Measurements from ENCODE around the gene CBFA2T3. TPM values are rescaled to one million over a fixed set of nuclear protein-coding genes. Genes with fewer than 3 reads are reported as not detected.
A peak's percentile ranks its signal among the peaks of the same experiment; 100 is the strongest.
"Not testable (repeated sequence)": the region's sequence is repeated elsewhere in the genome, so short reads cannot be mapped to it uniquely, and the experiment has no call there.

CBFA2T3 gene
- total RNA-seq, 3 donors from 2014 or later, result 1.0 to 2.0 (median 1.3) TPM

DNA sequence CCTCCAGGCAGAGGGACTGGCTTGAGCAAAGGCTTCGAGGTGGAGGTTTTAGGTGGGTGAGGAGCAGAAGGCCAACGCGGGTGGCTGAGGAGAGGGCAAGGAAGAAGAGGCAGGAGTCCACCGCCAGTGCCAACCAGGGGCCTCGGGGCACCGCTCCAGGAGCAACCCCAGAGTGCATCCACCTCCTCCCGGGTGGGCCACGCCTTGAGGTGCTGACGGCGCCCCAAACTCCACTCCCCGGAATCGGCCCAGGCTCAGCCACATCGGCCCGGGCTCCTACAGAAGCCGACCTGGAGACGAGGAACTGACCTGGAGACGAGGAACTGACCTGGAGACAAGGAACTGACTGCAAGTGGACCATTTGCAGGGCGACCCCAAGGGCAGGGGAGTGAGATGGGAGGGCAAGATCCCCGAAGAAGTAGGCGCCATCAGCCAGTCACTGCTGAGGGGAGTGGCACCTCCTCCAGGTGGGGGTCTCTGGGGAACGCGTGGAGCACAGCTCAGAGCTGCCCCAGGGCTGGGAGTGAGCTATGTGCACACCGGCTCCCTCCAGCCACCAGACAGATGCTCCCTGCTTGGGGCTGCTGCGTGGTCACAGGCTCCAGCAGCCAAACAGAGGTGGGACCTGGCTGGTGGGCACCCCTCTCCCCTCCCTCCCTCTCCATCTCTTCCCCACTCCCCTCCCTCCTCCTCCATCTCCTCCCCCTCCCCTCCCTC, 29.2 kb upstream of the CBFA2T3 start:
- peaks cover 32% of the 10 kb centered on the region for H3K27me3 Mint-ChIP-seq (ENCODE audit: low read depth)
- H3K36me3 Mint-ChIP-seq (ENCODE audit: insufficient read depth), result no peaks in the 10 kb centered on the region
- no peak for DNase-seq
- no peak overlapping the region for H3K4me3 Mint-ChIP-seq
- peaks cover 4% of the 10 kb centered on the region for H3K4me1 Mint-ChIP-seq (ENCODE audit: low read depth)
- H3K9me3 Mint-ChIP-seq, result no peaks in the 10 kb centered on the region
- peak in 1 of 2 donors; percentile 18 for ATAC-seq

DNA sequence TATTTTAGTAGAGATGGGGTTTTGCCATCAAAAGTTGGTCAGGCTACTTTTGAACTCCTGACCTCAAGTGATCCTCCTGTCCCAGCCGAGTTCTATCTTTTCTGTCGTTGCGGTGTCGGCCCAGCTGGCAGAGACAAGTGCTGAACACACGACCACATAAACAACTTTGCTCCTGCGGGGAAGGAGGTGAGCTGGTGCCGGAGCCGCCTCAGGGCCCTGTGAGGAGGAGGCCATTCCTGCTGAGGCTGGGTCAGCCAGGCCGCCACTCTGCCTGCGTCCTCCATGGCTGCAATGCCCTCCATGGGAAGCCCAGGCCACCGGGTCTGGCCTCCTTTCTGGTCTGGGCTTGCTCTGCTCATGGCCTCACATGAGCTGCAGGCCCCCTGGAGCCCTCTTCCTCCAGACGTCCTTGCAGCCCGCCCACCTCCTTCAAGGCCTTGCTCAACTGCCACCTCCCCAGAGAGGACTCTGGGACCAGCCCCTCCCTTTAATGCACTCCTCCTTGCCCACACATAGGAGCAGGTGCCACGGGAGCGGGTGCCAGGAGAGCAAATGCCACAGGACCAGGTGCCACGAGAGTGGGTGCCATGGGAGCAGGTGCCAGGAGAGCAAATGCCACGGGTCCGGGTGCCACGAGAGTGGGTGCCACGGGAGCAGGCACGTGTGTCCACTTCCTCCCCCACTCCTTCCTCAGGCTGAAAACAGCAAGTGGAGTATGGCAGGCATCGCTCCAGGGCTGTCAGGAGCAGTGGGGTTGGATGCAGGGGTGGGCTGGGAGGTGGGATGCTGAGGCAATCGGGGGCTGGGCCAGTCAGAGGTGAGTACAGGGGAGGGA, 28.4 kb upstream of the CBFA2T3 start:
- Mint-ChIP-seq H3K36me3 (ENCODE audit: insufficient read depth) (no peaks in the 10 kb centered on the region), H3K27me3 (ENCODE audit: low read depth) (peaks cover 35% of the 10 kb centered on the region), H3K4me1 (ENCODE audit: low read depth) (peaks cover 4% of the 10 kb centered on the region), H3K9me3 (no peaks in the 10 kb centered on the region), H3K4me3 (no peak overlapping the region)
- DNase-seq, result no peak
- no peak for ATAC-seq

- no peaks in the 10 kb centered on the region for H3K36me3 Mint-ChIP-seq (ENCODE audit: insufficient read depth)
- H3K9me3 Mint-ChIP-seq, result no peaks in the 10 kb centered on the region
These were observed 27.3 kb upstream of the CBFA2T3 start for GRCh38 chr16:89004209-89004831.

DNA sequence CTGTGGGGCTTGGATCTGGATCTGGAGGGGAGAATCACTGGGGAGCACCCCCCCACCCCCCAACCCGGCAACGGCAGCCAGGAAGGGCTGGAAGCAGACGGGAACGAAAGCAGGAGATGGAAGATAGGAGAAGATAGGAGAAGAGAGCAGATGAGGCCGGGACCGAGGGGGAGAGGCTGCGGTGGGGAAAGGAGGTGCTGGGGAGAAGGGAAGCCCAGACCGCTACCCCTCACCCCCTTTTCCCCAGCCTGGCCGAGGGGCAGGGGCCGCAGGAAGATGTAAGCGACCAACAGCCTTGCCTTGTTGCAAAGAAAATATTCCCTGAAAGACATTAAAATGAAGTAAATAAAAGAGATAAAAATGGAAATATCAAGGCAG, 26.8 kb upstream of the CBFA2T3 start:
- H3K4me3 Mint-ChIP-seq, result no peak overlapping the region
- peaks cover 13% of the 10 kb centered on the region for H3K4me1 Mint-ChIP-seq (ENCODE audit: low read depth)
- H3K36me3 Mint-ChIP-seq (ENCODE audit: insufficient read depth), result no peaks in the 10 kb centered on the region
- peaks cover 37% of the 10 kb centered on the region for H3K27me3 Mint-ChIP-seq (ENCODE audit: low read depth)
- DNase-seq (no peak), ATAC-seq (no peak)
- H3K9me3 Mint-ChIP-seq, result no peaks in the 10 kb centered on the region

More at GRCh38 chr16:89004209-89004831, 27.3 kb upstream of the CBFA2T3 start:
- Mint-ChIP-seq H3K27me3 (ENCODE audit: low read depth) (peaks cover 34% of the 10 kb centered on the region), H3K4me1 (ENCODE audit: low read depth) (peaks cover 9% of the 10 kb centered on the region), H3K4me3 (no peak overlapping the region)
- ATAC-seq, result no peak
- DNase-seq, result no peak

GRCh38 chr16:89002851-89003830, 26.1 kb upstream of the CBFA2T3 start:
- no peak for ATAC-seq
- Mint-ChIP-seq H3K36me3 (ENCODE audit: insufficient read depth) (no peaks in the 10 kb centered on the region), H3K4me3 (no peak overlapping the region), H3K4me1 (ENCODE audit: low read depth) (peaks cover 13% of the 10 kb centered on the region), H3K27me3 (ENCODE audit: low read depth) (peaks cover 37% of the 10 kb centered on the region), H3K9me3 (no peaks in the 10 kb centered on the region)
- no peak for DNase-seq

DNA sequence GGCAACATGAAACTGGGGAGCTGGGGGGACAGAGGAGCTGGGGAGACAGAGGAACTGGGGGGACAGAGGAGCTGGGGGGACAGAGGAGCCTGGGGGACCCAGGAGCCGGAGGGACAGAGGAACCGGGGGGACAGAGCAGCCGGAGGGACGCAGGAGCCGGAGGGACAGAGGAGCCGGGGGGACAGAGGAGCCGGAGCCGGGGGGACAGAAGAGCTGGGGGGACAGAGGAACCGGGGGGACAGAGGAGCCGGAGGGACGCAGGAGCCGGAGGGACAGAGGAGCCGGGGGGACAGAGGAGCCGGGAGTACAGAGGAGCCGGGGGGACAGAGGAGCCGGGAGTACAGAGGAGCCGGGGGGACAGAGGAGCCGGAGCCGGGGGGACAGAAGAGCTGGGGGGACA, 25.1 kb upstream of the CBFA2T3 start:
- H3K9me3 Mint-ChIP-seq; H3K4me3 Mint-ChIP-seq; H3K36me3 Mint-ChIP-seq (ENCODE audit: insufficient read depth); ATAC-seq; DNase-seq: not testable (repeated sequence)
- peaks cover 13% of the 10 kb centered on the region for H3K4me1 Mint-ChIP-seq (ENCODE audit: low read depth)
- peaks cover 29% of the 10 kb centered on the region for H3K27me3 Mint-ChIP-seq (ENCODE audit: low read depth)

DNA sequence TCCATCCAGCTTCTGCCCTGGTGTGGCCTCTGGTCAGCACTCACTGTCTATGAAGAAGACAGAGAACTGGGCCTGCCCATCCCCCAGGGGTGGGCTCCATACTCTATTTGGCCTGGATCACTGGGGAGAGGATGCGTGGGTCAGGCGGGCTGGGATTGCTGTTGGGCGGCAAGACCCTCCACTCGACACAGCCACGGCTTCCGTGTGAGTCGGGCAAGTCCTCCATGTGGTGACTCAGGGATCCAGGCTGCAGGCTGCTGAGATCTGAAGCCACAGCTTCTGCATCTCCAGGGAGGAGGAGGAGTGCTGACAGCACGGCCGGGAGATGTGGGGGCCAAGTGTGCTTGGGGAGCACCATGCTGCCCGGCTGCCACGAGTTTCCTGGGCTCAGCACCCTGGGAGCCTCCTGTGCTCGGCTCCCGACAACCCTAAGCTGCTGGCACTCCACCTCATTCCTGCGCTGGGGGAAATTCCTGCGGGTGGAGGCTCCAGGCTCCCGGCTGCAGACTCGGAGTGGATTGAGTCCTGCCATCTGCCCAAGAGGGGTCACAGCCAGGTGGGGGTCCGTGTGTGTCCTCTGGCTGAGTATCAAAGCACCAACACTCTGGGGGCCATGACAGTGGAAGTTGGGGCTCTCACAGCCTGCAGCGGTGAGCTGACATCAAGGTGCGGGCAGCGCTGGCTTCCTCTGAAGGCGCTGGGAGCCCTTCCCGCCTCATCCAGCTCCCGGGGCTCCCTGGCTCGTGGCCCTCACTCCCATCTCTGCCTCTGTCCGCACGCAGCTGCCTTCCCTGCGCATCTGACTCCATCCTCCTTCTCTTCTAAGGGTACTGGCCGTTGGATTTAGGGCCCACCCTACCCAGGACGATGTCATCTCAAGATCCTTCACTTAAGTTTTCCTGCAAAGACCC, 24.4 kb upstream of the CBFA2T3 start:
- Mint-ChIP-seq H3K4me1 (ENCODE audit: low read depth) (peaks cover 13% of the 10 kb centered on the region), H3K36me3 (ENCODE audit: insufficient read depth) (peaks cover 3% of the 10 kb centered on the region), H3K9me3 (peaks cover 5% of the 10 kb centered on the region), H3K27me3 (ENCODE audit: low read depth) (peaks cover 29% of the 10 kb centered on the region), H3K4me3 (no peak overlapping the region)
- no peak for DNase-seq
- ATAC-seq, result no peak

GRCh38 chr16:89000207-89000959, 23.4 kb upstream of the CBFA2T3 start:
- Mint-ChIP-seq H3K27me3 (ENCODE audit: low read depth) (peaks cover 25% of the 10 kb centered on the region), H3K36me3 (ENCODE audit: insufficient read depth) (peaks cover 3% of the 10 kb centered on the region), H3K4me3 (no peak overlapping the region), H3K4me1 (ENCODE audit: low read depth) (peaks cover 13% of the 10 kb centered on the region), H3K9me3 (peaks cover 5% of the 10 kb centered on the region)
- DNase-seq, result peak; percentile 42
- ATAC-seq, result no peak

DNA sequence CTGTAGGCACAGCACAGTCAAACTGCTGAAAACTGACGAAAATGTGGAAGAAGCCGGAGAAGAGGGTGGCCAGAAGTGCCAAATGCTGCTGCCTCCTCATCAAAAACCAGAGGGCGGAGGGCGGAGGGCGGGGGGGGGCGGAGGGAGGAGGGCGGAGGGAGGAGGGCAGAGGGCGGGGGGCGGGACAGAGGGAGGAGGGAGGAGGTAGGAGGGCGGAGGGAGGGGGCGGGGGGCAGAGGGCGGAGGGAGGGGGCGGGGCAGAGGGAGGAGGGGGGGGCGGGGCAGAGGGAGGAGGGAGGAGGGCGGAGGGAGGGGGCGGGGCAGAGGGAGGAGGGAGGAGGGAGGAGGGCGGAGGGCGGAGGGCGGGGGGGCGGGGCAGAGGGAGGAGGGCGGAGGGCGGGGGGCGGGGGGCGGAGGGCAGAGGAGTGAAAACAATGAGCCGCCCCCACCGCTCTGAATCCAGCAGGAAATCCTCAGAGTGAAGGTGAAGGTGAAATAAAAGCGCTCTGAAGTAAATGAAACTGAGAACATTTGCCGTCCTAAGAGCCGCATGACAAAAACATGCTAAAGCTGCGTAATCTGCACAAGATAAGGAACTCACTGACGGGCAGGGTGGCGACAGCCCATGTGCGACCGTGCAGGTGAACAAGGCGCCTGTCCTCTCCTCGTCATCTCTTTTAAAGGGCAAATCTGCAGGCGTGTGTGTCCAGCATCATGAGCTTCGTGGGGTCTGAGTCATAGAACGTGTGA, 22.6 kb upstream of the CBFA2T3 start:
- peaks cover 5% of the 10 kb centered on the region for H3K9me3 Mint-ChIP-seq
- peak; percentile 87 to 89 for ATAC-seq
- DNase-seq, result no peak
- peaks cover 27% of the 10 kb centered on the region for H3K27me3 Mint-ChIP-seq (ENCODE audit: low read depth)
- peaks cover 3% of the 10 kb centered on the region for H3K36me3 Mint-ChIP-seq (ENCODE audit: insufficient read depth)
- peaks cover 13% of the 10 kb centered on the region for H3K4me1 Mint-ChIP-seq (ENCODE audit: low read depth)
- no peak overlapping the region for H3K4me3 Mint-ChIP-seq

GRCh38 chr16:88995746-88996535, 18.9 kb upstream of the CBFA2T3 start:
- no peak for ATAC-seq
- Mint-ChIP-seq H3K27me3 (ENCODE audit: low read depth) (peaks cover 24% of the 10 kb centered on the region), H3K4me1 (ENCODE audit: low read depth) (peaks cover 10% of the 10 kb centered on the region), H3K36me3 (ENCODE audit: insufficient read depth) (peaks cover 3% of the 10 kb centered on the region), H3K4me3 (no peak overlapping the region), H3K9me3 (peaks cover 5% of the 10 kb centered on the region)
- no peak for DNase-seq

GRCh38 chr16:88995194-88995593, 18.2 kb upstream of the CBFA2T3 start:
- no peak for ATAC-seq
- Mint-ChIP-seq H3K36me3 (ENCODE audit: insufficient read depth) (peaks cover 3% of the 10 kb centered on the region), H3K4me3 (no peak overlapping the region), H3K27me3 (ENCODE audit: low read depth) (peaks cover 20% of the 10 kb centered on the region), H3K4me1 (ENCODE audit: low read depth) (peaks cover 9% of the 10 kb centered on the region), H3K9me3 (peaks cover 5% of the 10 kb centered on the region)
- no peak for DNase-seq
